ENCODE measurements around the gene PDE2A. TPM values are rescaled to one million over a fixed set of nuclear protein-coding genes. Genes with fewer than 3 reads are reported as not detected.

The PDE2A gene
- polyA plus RNA-seq, 1 donor (not counting 4 experiments of a cell fraction or from before 2014, with no cell fraction given) = 0.38 TPM

DNA sequence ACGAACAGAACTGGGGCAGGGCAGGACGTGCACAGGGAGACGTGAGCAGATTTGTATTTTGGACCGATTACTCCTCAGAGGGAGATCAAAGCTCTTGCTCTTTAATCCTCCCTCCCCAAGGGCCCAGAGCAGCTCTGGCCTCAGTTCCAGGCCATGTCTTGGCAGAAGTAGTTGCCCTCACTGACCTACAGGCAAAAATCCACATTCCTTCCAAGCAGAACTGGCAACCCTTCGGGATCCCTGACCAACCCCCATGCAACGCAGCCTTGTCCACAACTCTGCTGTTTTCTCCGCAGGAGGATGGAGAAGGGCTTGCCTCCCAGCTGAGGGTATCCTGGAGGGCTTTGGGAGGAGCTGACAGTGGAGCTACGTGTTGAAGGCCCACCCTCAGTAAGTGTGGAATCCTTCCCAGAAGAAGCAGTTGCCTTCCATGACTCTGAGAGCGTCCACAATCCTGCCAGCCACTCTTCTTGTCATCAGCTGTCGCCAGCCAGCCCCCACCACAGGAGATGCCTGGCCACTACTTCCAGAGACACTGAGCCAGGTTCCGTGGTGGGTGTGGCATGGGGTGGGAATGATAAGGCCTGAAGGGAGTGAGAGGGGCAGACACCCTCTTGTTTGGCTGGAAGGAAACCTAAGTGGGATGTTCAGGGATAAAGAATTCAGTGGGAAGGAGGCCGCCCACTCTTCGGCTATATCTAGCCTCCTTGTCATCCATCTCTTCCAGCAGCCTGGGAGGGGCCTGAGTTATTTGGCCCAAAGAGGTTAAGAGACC, 68.1 kb downstream of the PDE2A start:
- H3K9ac ChIP-seq (ENCODE audit: control insufficient read depth, extremely low read depth, insufficient read depth, low read length) = no peak overlapping the region
- DNase-seq (ENCODE audit: low read depth, low spot score) (no peak), FAIRE-seq (no peak)
- no peak for TF ChIP-seq EZH2 (IDR thresholded peaks at IDR 0.05; ENCODE audit: low read length)
- TF ChIP-seq, protein P1, sequence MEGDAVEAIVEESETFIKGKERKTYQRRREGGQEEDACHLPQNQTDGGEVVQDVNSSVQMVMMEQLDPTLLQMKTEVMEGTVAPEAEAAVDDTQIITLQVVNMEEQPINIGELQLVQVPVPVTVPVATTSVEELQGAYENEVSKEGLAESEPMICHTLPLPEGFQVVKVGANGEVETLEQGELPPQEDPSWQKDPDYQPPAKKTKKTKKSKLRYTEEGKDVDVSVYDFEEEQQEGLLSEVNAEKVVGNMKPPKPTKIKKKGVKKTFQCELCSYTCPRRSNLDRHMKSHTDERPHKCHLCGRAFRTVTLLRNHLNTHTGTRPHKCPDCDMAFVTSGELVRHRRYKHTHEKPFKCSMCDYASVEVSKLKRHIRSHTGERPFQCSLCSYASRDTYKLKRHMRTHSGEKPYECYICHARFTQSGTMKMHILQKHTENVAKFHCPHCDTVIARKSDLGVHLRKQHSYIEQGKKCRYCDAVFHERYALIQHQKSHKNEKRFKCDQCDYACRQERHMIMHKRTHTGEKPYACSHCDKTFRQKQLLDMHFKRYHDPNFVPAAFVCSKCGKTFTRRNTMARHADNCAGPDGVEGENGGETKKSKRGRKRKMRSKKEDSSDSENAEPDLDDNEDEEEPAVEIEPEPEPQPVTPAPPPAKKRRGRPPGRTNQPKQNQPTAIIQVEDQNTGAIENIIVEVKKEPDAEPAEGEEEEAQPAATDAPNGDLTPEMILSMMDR (optimal IDR thresholded peaks at IDR 0.05 in 1 of 3, IDR thresholded peaks at IDR 0.05 in 1 of 3, conservative IDR thresholded peaks at IDR 0.05 in 1 of 3; ENCODE audit: extremely low read depth in 1 of 3, insufficient read depth in 2 of 3, low read length in 3 of 3) = no peak
- no peak overlapping the region for H2AFZ ChIP-seq (ENCODE audit: control insufficient read depth, low read length)
- dilution Hi-C loops (cut with MboI; ENCODE audit: extremely low pct_ligation_motif_present, low sequenced_read_pairs) = no loop called here
- no peak overlapping the region for H3K4me3 ChIP-seq (ENCODE audit: control insufficient read depth in 2 of 3, extremely low read depth in 1 of 3, insufficient read depth in 2 of 3, low read depth in 1 of 3, low read length in 3 of 3)
- no peaks in the 10 kb centered on the region for H3K79me2 ChIP-seq (ENCODE audit: control insufficient read depth, insufficient read depth, low read length)
- no peaks in the 10 kb centered on the region for H3K9me1 ChIP-seq (ENCODE audit: control insufficient read depth, extremely low read depth, insufficient read depth, low read length)
- H4K20me1 ChIP-seq (ENCODE audit: control insufficient read depth, extremely low read depth, insufficient read depth, low read length) = peaks cover 3% of the 10 kb centered on the region
- no peaks in the 10 kb centered on the region for H3K36me3 ChIP-seq (ENCODE audit: control insufficient read depth in 2 of 2, extremely low read depth in 1 of 2, insufficient read depth in 2 of 2, low read length in 2 of 2)
- no peaks in the 10 kb centered on the region for H3K9me3 ChIP-seq (ENCODE audit: control insufficient read depth, low read depth, low read length)
- H3K27ac ChIP-seq (ENCODE audit: control insufficient read depth, insufficient read depth, low read length) = no peak overlapping the region
- H3K4me2 ChIP-seq (ENCODE audit: control insufficient read depth, extremely low read depth, insufficient read depth, low read depth, low read length) = no peak overlapping the region
- no peaks in the 10 kb centered on the region for H3K4me1 ChIP-seq (ENCODE audit: control insufficient read depth, extremely low read depth, insufficient read depth, low read length)
- H3K27me3 ChIP-seq (ENCODE audit: control insufficient read depth, extremely low read depth, insufficient read depth, low read length) = peaks cover 42% of the 10 kb centered on the region

DNA sequence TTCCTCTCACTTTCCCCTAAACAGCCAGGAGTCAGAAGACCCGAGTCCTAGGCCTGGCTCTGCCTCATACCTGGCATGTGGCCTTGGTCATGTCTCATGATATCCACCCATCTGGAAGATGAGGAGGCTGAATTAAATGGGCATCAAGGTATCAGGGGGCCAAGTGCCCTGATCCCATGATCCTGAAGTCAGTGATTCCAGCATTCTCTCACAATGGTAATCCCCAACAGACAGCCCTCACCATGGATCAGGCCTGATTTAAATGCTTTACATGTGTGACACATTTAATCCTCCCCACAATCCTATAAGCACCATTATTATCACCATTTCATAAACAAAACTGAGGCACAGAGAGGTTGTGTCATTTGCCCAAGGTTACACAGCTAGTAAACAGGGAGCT, 70.0 kb downstream of the PDE2A start:
- TF ChIP-seq EZH2 (IDR thresholded peaks at IDR 0.05; ENCODE audit: low read length) = no peak
- TF ChIP-seq, protein P1 (optimal IDR thresholded peaks at IDR 0.05 in 1 of 3, IDR thresholded peaks at IDR 0.05 in 1 of 3, conservative IDR thresholded peaks at IDR 0.05 in 1 of 3; ENCODE audit: extremely low read depth in 1 of 3, insufficient read depth in 2 of 3, low read length in 3 of 3) = no peak
- H3K27me3 ChIP-seq (ENCODE audit: control insufficient read depth, extremely low read depth, insufficient read depth, low read length) = peaks cover 35% of the 10 kb centered on the region
- no peak overlapping the region for H3K4me3 ChIP-seq (ENCODE audit: control insufficient read depth in 2 of 3, extremely low read depth in 1 of 3, insufficient read depth in 2 of 3, low read depth in 1 of 3, low read length in 3 of 3)
- DNase-seq (ENCODE audit: low read depth, low spot score) (no peak), FAIRE-seq (no peak)
- no peaks in the 10 kb centered on the region for H3K9me1 ChIP-seq (ENCODE audit: control insufficient read depth, extremely low read depth, insufficient read depth, low read length)
- H2AFZ ChIP-seq (ENCODE audit: control insufficient read depth, low read length) = no peak overlapping the region
- H3K36me3 ChIP-seq (ENCODE audit: control insufficient read depth in 2 of 2, extremely low read depth in 1 of 2, insufficient read depth in 2 of 2, low read length in 2 of 2) = no peaks in the 10 kb centered on the region
- H4K20me1 ChIP-seq (ENCODE audit: control insufficient read depth, extremely low read depth, insufficient read depth, low read length) = no peaks in the 10 kb centered on the region
- no peak overlapping the region for H3K4me2 ChIP-seq (ENCODE audit: control insufficient read depth, extremely low read depth, insufficient read depth, low read depth, low read length)
- no peak overlapping the region for H3K27ac ChIP-seq (ENCODE audit: control insufficient read depth, insufficient read depth, low read length)
- H3K4me1 ChIP-seq (ENCODE audit: control insufficient read depth, extremely low read depth, insufficient read depth, low read length) = no peaks in the 10 kb centered on the region
- H3K9ac ChIP-seq (ENCODE audit: control insufficient read depth, extremely low read depth, insufficient read depth, low read length) = no peak overlapping the region
- no peaks in the 10 kb centered on the region for H3K9me3 ChIP-seq (ENCODE audit: control insufficient read depth, low read depth, low read length)
- dilution Hi-C loops (cut with MboI; ENCODE audit: extremely low pct_ligation_motif_present, low sequenced_read_pairs) = no loop called here
- no peaks in the 10 kb centered on the region for H3K79me2 ChIP-seq (ENCODE audit: control insufficient read depth, insufficient read depth, low read length)
